Measurements from ENCODE around the gene PIK3R3.

- TF ChIP-seq, protein P1, sequence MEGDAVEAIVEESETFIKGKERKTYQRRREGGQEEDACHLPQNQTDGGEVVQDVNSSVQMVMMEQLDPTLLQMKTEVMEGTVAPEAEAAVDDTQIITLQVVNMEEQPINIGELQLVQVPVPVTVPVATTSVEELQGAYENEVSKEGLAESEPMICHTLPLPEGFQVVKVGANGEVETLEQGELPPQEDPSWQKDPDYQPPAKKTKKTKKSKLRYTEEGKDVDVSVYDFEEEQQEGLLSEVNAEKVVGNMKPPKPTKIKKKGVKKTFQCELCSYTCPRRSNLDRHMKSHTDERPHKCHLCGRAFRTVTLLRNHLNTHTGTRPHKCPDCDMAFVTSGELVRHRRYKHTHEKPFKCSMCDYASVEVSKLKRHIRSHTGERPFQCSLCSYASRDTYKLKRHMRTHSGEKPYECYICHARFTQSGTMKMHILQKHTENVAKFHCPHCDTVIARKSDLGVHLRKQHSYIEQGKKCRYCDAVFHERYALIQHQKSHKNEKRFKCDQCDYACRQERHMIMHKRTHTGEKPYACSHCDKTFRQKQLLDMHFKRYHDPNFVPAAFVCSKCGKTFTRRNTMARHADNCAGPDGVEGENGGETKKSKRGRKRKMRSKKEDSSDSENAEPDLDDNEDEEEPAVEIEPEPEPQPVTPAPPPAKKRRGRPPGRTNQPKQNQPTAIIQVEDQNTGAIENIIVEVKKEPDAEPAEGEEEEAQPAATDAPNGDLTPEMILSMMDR (IDR thresholded peaks at IDR 0.05): no peak
- TF ChIP-seq POLR2A (IDR thresholded peaks at IDR 0.05): no peak
These were observed 791 bp upstream of the PIK3R3 start for GRCh38 chr1:46133181-46133658.
